Tibial nerve (tissue), 4 donors: ENCODE results near the gene ROS1. TPM values are rescaled to one million over a fixed set of nuclear protein-coding genes. Genes with fewer than 3 reads are reported as not detected.

Experiments
- DNase-seq, 2 donors: peaks; one replicate each; pipeline ENCODE4 v3.0.0-alpha.2; 2019; ENCODE audit warnings: low spot score in 2 of 2
- H3K27ac ChIP-seq, 4 donors: fragments of 200-600 bp; sonication (generic) in 3 of 4; one replicate each; pipeline ENCODE4 v1.5.1; 2017 to 2019; ENCODE audit warnings: mild to moderate bottlenecking in 1 of 4
- H3K27me3 ChIP-seq, 2 donors: fragments of 200-600 bp; sonication (generic) in 1 of 2; one replicate each; pipeline versions ENCODE4 v1.5.1 to v1.6.0; 2017 to 2019
- H3K36me3 ChIP-seq, 3 donors: fragments of 200-600 bp; sonication (generic); one replicate each; pipeline ENCODE4 v1.5.1; 2018 to 2019
- H3K4me1 ChIP-seq, 4 donors: fragments of 200-600 bp; sonication (generic) in 3 of 4; one replicate each; pipeline ENCODE4 v1.5.1; 2017 to 2019
- H3K4me3 ChIP-seq, 4 donors: fragments of 200-600 bp; sonication (generic) in 3 of 4; one replicate each; pipeline ENCODE4 v1.5.1; 2017 to 2019; ENCODE audit warnings: mild to moderate bottlenecking in 1 of 4, moderate library complexity in 1 of 4
- H3K9me3 ChIP-seq, 4 donors: fragments of 200-600 bp; sonication (generic) in 3 of 4; one replicate each; pipeline ENCODE4 v1.5.1; 2017 to 2019
- EP300 ChIP-seq, 2 donors: sonication (generic); formaldehyde crosslinking; IDR thresholded peaks; one replicate each; pipeline ENCODE4 v1.6.1; 2017; ENCODE audit warnings: antibody characterized with exemption in 2 of 2, mild to moderate bottlenecking in 1 of 2
- POLR2A ChIP-seq, 2 donors: fragments of 450-650 bp; IDR thresholded peaks; one replicate each; pipeline ENCODE4 v1.6.1; 2017; ENCODE audit warnings: antibody characterized with exemption in 2 of 2, mild to moderate bottlenecking in 2 of 2, moderate library complexity in 2 of 2
- WGBS, 2 donors: methylation state at CpG; one replicate each; pipeline ENCODE4 v1.1.5; 2018; 5-methylcytosine and 5-hydroxymethylcytosine counted together
- total RNA-seq, 4 donors: library from RNA; depleted of rRNA; stranded (reverse); fragments of >200 nt; gene quantifications; one replicate each; pipeline ENCODE4 v1.1.0, GENCODE V29; 2016
- TF ChIP-seq, protein P1 (sequence below), 5 experiments: fragments of 200-600 bp in 3 of 5; fragments of 450-650 bp in 2 of 5; sonication (generic) in 3 of 5; IDR thresholded peaks; one replicate each; pipeline ENCODE4 v1.5.1; 2016 to 2019; ENCODE audit warnings: antibody characterized with exemption in 5 of 5, mild to moderate bottlenecking in 3 of 5, moderate library complexity in 2 of 5

Gene ROS1
- total RNA-seq, 4 donors from 2014 or later = not detected

DNA sequence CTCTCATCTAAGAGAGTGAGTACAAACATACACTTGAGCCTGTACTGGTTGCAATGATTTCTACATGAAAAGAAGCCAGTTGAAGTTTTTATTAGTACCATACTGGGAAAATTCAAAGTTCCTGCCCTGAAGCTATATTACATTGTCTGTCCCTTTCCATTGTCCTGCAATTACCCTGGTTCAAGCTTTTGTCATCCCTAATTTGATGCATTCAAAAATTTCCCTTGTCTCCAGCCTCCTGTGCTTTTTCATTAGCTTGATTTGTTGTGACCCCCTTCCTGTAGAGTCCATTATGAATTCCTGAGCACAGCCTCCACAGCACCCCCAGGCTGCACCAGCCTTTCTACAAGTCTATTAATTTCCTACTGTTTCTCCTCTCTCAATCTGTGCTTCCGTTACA, 114.0 kb downstream of the ROS1 start:
- Histone ChIP-seq H3K4me1 (no peaks in the 10 kb centered on the region), H3K27ac (no peak overlapping the region), H3K9me3 (no peaks in the 10 kb centered on the region), H3K36me3 (no peaks in the 10 kb centered on the region), H3K27me3 (no peaks in the 10 kb centered on the region), H3K4me3 (no peak overlapping the region)
- WGBS, 2 donors = 85 to 94% methylated on average over 1 of the region's 1 CpG
- no peak for DNase-seq
- TF ChIP-seq EP300 (IDR thresholded peaks at IDR 0.05) = no peak
- TF ChIP-seq, protein P1, sequence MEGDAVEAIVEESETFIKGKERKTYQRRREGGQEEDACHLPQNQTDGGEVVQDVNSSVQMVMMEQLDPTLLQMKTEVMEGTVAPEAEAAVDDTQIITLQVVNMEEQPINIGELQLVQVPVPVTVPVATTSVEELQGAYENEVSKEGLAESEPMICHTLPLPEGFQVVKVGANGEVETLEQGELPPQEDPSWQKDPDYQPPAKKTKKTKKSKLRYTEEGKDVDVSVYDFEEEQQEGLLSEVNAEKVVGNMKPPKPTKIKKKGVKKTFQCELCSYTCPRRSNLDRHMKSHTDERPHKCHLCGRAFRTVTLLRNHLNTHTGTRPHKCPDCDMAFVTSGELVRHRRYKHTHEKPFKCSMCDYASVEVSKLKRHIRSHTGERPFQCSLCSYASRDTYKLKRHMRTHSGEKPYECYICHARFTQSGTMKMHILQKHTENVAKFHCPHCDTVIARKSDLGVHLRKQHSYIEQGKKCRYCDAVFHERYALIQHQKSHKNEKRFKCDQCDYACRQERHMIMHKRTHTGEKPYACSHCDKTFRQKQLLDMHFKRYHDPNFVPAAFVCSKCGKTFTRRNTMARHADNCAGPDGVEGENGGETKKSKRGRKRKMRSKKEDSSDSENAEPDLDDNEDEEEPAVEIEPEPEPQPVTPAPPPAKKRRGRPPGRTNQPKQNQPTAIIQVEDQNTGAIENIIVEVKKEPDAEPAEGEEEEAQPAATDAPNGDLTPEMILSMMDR (IDR thresholded peaks at IDR 0.05) = no peak
- no peak for TF ChIP-seq POLR2A (IDR thresholded peaks at IDR 0.05)

DNA sequence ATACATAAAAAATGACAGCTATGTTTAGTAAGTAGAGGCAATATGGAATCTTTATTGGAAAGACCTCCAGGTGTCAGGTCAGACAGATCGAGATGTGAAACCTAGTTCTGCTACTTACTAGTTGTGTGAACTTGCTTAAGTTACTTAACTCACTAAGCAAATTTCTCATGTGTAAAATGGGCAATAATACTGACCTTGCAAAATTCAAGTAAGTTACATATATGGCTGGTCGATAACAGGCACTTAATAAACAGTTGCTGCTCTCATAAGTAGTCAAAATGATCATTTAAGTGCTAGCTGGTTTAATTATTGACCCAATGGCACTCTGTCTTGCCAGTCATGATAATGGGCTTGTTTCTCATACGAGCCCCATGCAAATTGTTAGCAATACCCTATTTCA, 114.4 kb downstream of the ROS1 start:
- Histone ChIP-seq H3K9me3 (no peaks in the 10 kb centered on the region), H3K4me1 (no peaks in the 10 kb centered on the region), H3K36me3 (no peaks in the 10 kb centered on the region), H3K27me3 (no peaks in the 10 kb centered on the region), H3K4me3 (no peak overlapping the region), H3K27ac (no peak overlapping the region)
- TF ChIP-seq, protein P1 (IDR thresholded peaks at IDR 0.05) = no peak
- TF ChIP-seq POLR2A (IDR thresholded peaks at IDR 0.05) (no peak), EP300 (IDR thresholded peaks at IDR 0.05) (no peak)
- 74 to 77% methylated on average over 3 of the region's 3 CpGs for WGBS, 2 donors
- no peak for DNase-seq

GRCh38 chr6:117309611-117310010, 116.1 kb downstream of the ROS1 start:
- TF ChIP-seq EP300 (IDR thresholded peaks at IDR 0.05) (no peak), POLR2A (IDR thresholded peaks at IDR 0.05) (no peak)
- TF ChIP-seq, protein P1 (IDR thresholded peaks at IDR 0.05) = no peak
- Histone ChIP-seq H3K36me3 (no peaks in the 10 kb centered on the region), H3K27me3 (no peaks in the 10 kb centered on the region), H3K9me3 (no peaks in the 10 kb centered on the region), H3K4me3 (no peak overlapping the region), H3K27ac (no peak overlapping the region), H3K4me1 (no peaks in the 10 kb centered on the region)
- no peak for DNase-seq

DNA sequence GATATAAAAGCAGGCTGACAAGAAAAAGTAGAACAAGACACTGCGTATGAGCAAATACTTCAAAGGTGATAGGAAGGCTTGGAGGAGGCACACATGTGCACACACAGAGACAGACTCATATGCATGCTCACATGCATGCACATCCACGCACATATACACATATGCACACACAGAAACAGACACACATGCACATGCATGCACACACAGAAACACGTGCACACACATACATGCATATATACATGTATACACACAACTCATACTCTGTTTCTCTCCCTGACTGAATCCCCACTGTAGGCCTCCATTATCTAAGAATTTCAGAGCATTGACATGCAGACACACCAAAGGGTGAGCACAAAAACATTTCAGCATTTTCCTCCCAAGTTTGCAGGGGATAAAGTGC, 116.7 kb downstream of the ROS1 start:
- H3K4me1 ChIP-seq = no peaks in the 10 kb centered on the region
- H3K27ac ChIP-seq = no peak overlapping the region
- DNase-seq = no peak
- TF ChIP-seq POLR2A (IDR thresholded peaks at IDR 0.05) = no peak
- TF ChIP-seq EP300 (IDR thresholded peaks at IDR 0.05) = no peak
- TF ChIP-seq, protein P1 (IDR thresholded peaks at IDR 0.05) = no peak
- no peaks in the 10 kb centered on the region for H3K27me3 ChIP-seq
- 83 to 88% methylated on average over 3 of the region's 3 CpGs for WGBS, 2 donors
- H3K4me3 ChIP-seq = no peak overlapping the region
- no peaks in the 10 kb centered on the region for H3K9me3 ChIP-seq
- no peaks in the 10 kb centered on the region for H3K36me3 ChIP-seq

- DNase-seq = no peak
- WGBS, 2 donors = 67 to 89% methylated on average over 3 of the region's 3 CpGs
- Histone ChIP-seq H3K27ac (no peak overlapping the region), H3K4me1 (no peaks in the 10 kb centered on the region), H3K27me3 (no peaks in the 10 kb centered on the region), H3K36me3 (no peaks in the 10 kb centered on the region), H3K9me3 (no peaks in the 10 kb centered on the region), H3K4me3 (no peak overlapping the region)
- TF ChIP-seq EP300 (IDR thresholded peaks at IDR 0.05) (no peak), POLR2A (IDR thresholded peaks at IDR 0.05) (no peak)
- TF ChIP-seq, protein P1 (IDR thresholded peaks at IDR 0.05) = no peak
Measured at GRCh38 chr6:117307655-117308054, 118.1 kb downstream of the ROS1 start.
